A549 (cell line): ENCODE results near the gene GLRA3. TPM values are rescaled to one million over a fixed set of nuclear protein-coding genes. Genes with fewer than 3 reads are reported as not detected.

Experiments used
- ATAC-seq, 2 experiments: fragments of 200-7000 bp in 1 of 2; fragments of >200 bp in 1 of 2; cut with Nextera tagmentation in 1 of 2; cut with Tn5 transposase in 1 of 2; 3 replicates each; pipeline versions ENCODE4 v1.8.0 to v1.9.1; 2018 to 2020; ENCODE audit warnings: mild to moderate bottlenecking in 1 of 2, moderate library complexity in 1 of 2
- CTCF ChIA-PET: fragments of 300-600 bp; sonication (Branson Sonifier 250); formaldehyde crosslinking; extraction: SDS; loops from one replicate; lab custom pipeline; 2021; ENCODE audit warnings: antibody characterized with exemption, inconsistent platforms; lab: Yijun Ruan, JAX
- POLR2A ChIA-PET: fragments of 350-600 bp; formaldehyde crosslinking; extraction: SDS; loops from one replicate; lab custom pipeline; 2021; ENCODE audit warnings: antibody characterized with exemption, inconsistent platforms; lab: Yijun Ruan, JAX
- DNase-seq, 2 experiments: peaks; one replicate each; pipeline versions ENCODE4 v3.0.0 to v3.0.0-alpha.2; 2011 to 2016; ENCODE audit warnings: low read depth in 1 of 2, low spot score in 1 of 2
- FAIRE-seq: peaks from 2 replicates; lab custom pipeline; 2011; peaks lifted over from hg19 to GRCh38; lab: Jason Lieb, UNC
- H3K27ac ChIP-seq, 2 experiments: fragments of >200 bp; sonication (Bioruptor Twin); formaldehyde crosslinking; 3 replicates each; pipeline ENCODE4 v1.5.1; 2016 to 2017
- H3K4me1 ChIP-seq: fragments of >200 bp; sonication (Bioruptor Twin); formaldehyde crosslinking; 3 replicates; pipeline ENCODE4 v1.6.1; 2016
- H3K4me2 ChIP-seq: fragments of >200 bp; sonication (Bioruptor Twin); formaldehyde crosslinking; 3 replicates; pipeline ENCODE4 v1.6.1; 2016
- H3K4me3 ChIP-seq: fragments of >200 bp; sonication (Bioruptor Twin); formaldehyde crosslinking; 3 replicates; pipeline ENCODE4 v1.5.1; 2016
- H3K9me3 ChIP-seq: fragments of >200 bp; sonication (Bioruptor Twin); formaldehyde crosslinking; 3 replicates; pipeline ENCODE4 v1.6.1; 2016
- BHLHE40 ChIP-seq: IDR thresholded peaks from 2 replicates; pipeline ENCODE4 v1.6.1; 2012; ENCODE audit warnings: low read depth, low read length, inconsistent platforms
- CBX8 ChIP-seq: fragments of 200-600 bp; sonication (generic); IDR thresholded peaks from 2 replicates; pipeline ENCODE4 v1.6.1; 2016
- CEBPB ChIP-seq, 2 experiments: fragments of >200 bp in 1 of 2; sonication (Bioruptor Twin) in 1 of 2; formaldehyde crosslinking in 1 of 2; IDR thresholded peaks; 2 replicates each; pipeline ENCODE4 v1.6.1; 2012 to 2016
- CHD2 ChIP-seq: fragments of 150-350 bp; IDR thresholded peaks from 2 replicates; pipeline ENCODE4 v1.6.1; 2014; ENCODE audit warnings: low read length; ENCODE audit not compliant: partially characterized antibody
- CHD4 ChIP-seq: fragments of 200-600 bp; sonication (generic); IDR thresholded peaks from 2 replicates; pipeline ENCODE4 v1.6.1; 2016; ENCODE audit warnings: antibody characterized with exemption, mild to moderate bottlenecking, borderline replicate concordance
- CTCF ChIP-seq: fragments of >200 bp; sonication (Bioruptor Twin); formaldehyde crosslinking; IDR thresholded peaks from 3 replicates; pipeline ENCODE4 v1.5.1; 2016
- FOSB ChIP-seq: fragments of 250-450 bp; sonication (Bioruptor Pico); IDR thresholded peaks from 2 replicates; pipeline ENCODE4 v1.5.0; 2020; ENCODE audit warnings: mild to moderate bottlenecking, moderate library complexity
- FOXS1 ChIP-seq: fragments of 250-450 bp; sonication (Bioruptor Pico); IDR thresholded peaks from 2 replicates; pipeline ENCODE4 v1.5.0; 2020; ENCODE audit warnings: mild to moderate bottlenecking, moderate library complexity
- HES2 ChIP-seq: fragments of >200 bp; sonication (Bioruptor Twin); formaldehyde crosslinking; IDR thresholded peaks from 2 replicates; pipeline ENCODE4 v1.6.1; 2016
- HOXA7 ChIP-seq: fragments of 250-450 bp; sonication (Bioruptor Pico); IDR thresholded peaks from 2 replicates; pipeline ENCODE4 v1.5.0; 2020; ENCODE audit warnings: mild to moderate bottlenecking, moderate library complexity
- KDM5A ChIP-seq: fragments of 200-600 bp; sonication (generic); IDR thresholded peaks from 2 replicates; pipeline ENCODE4 v1.6.1; 2016; ENCODE audit warnings: antibody characterized with exemption, mild to moderate bottlenecking
- MAFK ChIP-seq: fragments of 450-650 bp; IDR thresholded peaks from 2 replicates; pipeline ENCODE4 v1.6.1; 2014; ENCODE audit not compliant: partially characterized antibody
- MAX ChIP-seq: IDR thresholded peaks from 2 replicates; pipeline ENCODE4 v1.6.1; 2012
- MAZ ChIP-seq: fragments of 150-350 bp; IDR thresholded peaks from 2 replicates; pipeline ENCODE4 v1.6.1; 2014; ENCODE audit warnings: antibody characterized with exemption, low read depth, low read length, borderline replicate concordance
- NR3C1 ChIP-seq: fragments of >200 bp; sonication (Bioruptor Twin); formaldehyde crosslinking; IDR thresholded peaks from 3 replicates; pipeline ENCODE4 v1.6.1; 2017
- PHF8 ChIP-seq: fragments of 200-600 bp; sonication (generic); IDR thresholded peaks from 2 replicates; pipeline ENCODE4 v1.6.1; 2016; ENCODE audit warnings: low read depth, mild to moderate bottlenecking, antibody characterized with exemption, moderate library complexity, borderline replicate concordance
- RARB ChIP-seq: fragments of 250-450 bp; sonication (Bioruptor Pico); IDR thresholded peaks from 2 replicates; pipeline ENCODE4 v1.8.0; 2021; ENCODE audit warnings: mild to moderate bottlenecking, moderate library complexity
- RCOR1 ChIP-seq: fragments of 150-350 bp; IDR thresholded peaks from 2 replicates; pipeline ENCODE4 v1.6.1; 2014; ENCODE audit warnings: antibody characterized with exemption, low read length, low read depth
- TFCP2L1 ChIP-seq: fragments of 250-450 bp; sonication (Bioruptor Pico); IDR thresholded peaks from 2 replicates; pipeline ENCODE4 v1.5.0; 2021; ENCODE audit warnings: mild to moderate bottlenecking
- TP53 ChIP-seq: fragments of 250-450 bp; sonication (Bioruptor Pico); IDR thresholded peaks from 2 replicates; pipeline ENCODE4 v1.5.0; 2021; ENCODE audit warnings: mild to moderate bottlenecking, moderate library complexity
- ZSCAN20 ChIP-seq: fragments of 250-450 bp; sonication (Bioruptor Pico); IDR thresholded peaks from 2 replicates; pipeline ENCODE4 v1.8.0; 2022; ENCODE audit warnings: mild to moderate bottlenecking, moderate library complexity
- WGBS: methylation state at CpG from one replicate; pipeline ENCODE4 v1.1.6; 2017; ENCODE audit errors: missing lambda C conversion rate; 5-methylcytosine and 5-hydroxymethylcytosine counted together
- polyA plus RNA-seq, 4 experiments: library from polyadenylated mRNA; depleted of rRNA in 3 of 4; stranded (reverse); fragments of >200 nt; fragmentation: RNase III in 1 of 4; extraction: RNeasy Plus Mini Kit Qiagen cat#74134 plus additional on column Dnase treatment in 1 of 4; gene quantifications; 2 replicates in 3 of 4; 3 replicates in 1 of 4; pipeline ENCODE4 v1.2.3, GENCODE V29; 2011 to 2017
- TF ChIP-seq, protein P1 (sequence below): fragments of 250-450 bp; sonication (Bioruptor Pico); IDR thresholded peaks from 2 replicates; pipeline ENCODE4 v1.5.0; 2020; ENCODE audit warnings: low read depth, mild to moderate bottlenecking, moderate library complexity
- TF ChIP-seq, protein P2 (sequence below): fragments of 150-350 bp; IDR thresholded peaks from 2 replicates; pipeline ENCODE4 v1.6.1; 2014; ENCODE audit warnings: low read depth, mild to moderate bottlenecking, low read length
- TF ChIP-seq, protein P3 (sequence below): fragments of >200 bp; sonication (Bioruptor Twin); formaldehyde crosslinking; IDR thresholded peaks from 3 replicates; pipeline ENCODE4 v1.6.1; 2016
- TF ChIP-seq, protein P4 (sequence below): fragments of 450-650 bp; IDR thresholded peaks from 2 replicates; pipeline ENCODE4 v1.6.1; 2014; ENCODE audit warnings: antibody characterized with exemption
- TF ChIP-seq, protein P5 (sequence below): IDR thresholded peaks from 2 replicates; pipeline ENCODE4 v1.6.1; 2012

Gene GLRA3
- polyA plus RNA-seq, 2 of the 4 experiments (the other 2 are of a cell fraction): 0.01 to 0.04 TPM

DNA sequence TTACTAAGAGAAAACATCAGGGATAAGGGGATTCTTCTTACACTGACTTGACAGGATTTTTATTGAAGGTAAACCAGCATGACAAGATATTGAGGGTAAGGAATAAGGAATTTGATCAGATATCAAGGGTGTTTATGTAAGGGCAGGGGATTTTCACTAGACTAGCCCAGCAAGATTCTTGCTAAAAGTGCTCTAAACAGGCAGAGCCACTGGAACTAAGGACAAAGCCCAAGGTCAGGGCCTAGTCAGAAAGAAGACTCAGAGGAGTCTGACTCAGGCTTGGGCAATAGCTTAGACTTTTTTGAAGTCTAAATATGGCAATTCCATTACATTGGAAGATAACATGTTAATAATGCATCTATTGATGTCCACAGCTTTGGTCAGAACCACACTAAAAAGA lies 6.5 kb upstream of the GLRA3 start (continued):
- TF ChIP-seq CTCF (no peak), MAZ (no peak), HES2 (no peak), FOXS1 (CRISPR knock-in tag) (no peak)
- TF ChIP-seq, protein P1, sequence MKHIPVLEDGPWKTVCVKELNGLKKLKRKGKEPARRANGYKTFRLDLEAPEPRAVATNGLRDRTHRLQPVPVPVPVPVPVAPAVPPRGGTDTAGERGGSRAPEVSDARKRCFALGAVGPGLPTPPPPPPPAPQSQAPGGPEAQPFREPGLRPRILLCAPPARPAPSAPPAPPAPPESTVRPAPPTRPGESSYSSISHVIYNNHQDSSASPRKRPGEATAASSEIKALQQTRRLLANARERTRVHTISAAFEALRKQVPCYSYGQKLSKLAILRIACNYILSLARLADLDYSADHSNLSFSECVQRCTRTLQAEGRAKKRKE (CRISPR knock-in tag): no peak
- TF ChIP-seq, all 56 proteins: peak for 0

- 65% methylated on average over 2 of the region's 2 CpGs for WGBS
- no peak for FAIRE-seq
- no peak for DNase-seq
- no peak overlapping the region for H3K27ac ChIP-seq
- ChIA-PET POLR2A (no interaction called here), CTCF (no interaction called here)
- ATAC-seq: no peak
- no peak overlapping the region for H3K4me3 ChIP-seq
- no peak overlapping the region for H3K4me2 ChIP-seq
- no peak for TF ChIP-seq CHD2
- TF ChIP-seq, protein P2, sequence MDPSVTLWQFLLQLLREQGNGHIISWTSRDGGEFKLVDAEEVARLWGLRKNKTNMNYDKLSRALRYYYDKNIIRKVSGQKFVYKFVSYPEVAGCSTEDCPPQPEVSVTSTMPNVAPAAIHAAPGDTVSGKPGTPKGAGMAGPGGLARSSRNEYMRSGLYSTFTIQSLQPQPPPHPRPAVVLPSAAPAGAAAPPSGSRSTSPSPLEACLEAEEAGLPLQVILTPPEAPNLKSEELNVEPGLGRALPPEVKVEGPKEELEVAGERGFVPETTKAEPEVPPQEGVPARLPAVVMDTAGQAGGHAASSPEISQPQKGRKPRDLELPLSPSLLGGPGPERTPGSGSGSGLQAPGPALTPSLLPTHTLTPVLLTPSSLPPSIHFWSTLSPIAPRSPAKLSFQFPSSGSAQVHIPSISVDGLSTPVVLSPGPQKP: no peak
- TF ChIP-seq, protein P3, sequence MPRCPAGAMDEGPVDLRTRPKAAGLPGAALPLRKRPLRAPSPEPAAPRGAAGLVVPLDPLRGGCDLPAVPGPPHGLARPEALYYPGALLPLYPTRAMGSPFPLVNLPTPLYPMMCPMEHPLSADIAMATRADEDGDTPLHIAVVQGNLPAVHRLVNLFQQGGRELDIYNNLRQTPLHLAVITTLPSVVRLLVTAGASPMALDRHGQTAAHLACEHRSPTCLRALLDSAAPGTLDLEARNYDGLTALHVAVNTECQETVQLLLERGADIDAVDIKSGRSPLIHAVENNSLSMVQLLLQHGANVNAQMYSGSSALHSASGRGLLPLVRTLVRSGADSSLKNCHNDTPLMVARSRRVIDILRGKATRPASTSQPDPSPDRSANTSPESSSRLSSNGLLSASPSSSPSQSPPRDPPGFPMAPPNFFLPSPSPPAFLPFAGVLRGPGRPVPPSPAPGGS: no peak
- no peak for TF ChIP-seq BHLHE40
- TF ChIP-seq CBX8: no peak
- TF ChIP-seq MAX: no peak
- no peak for TF ChIP-seq CHD4
- no peak for TF ChIP-seq KDM5A
- no peaks in the 10 kb centered on the region for H3K4me1 ChIP-seq
- H3K9me3 ChIP-seq: no peaks in the 10 kb centered on the region
Measured at GRCh38 chr4:174834477-174834876, 5.4 kb upstream of the GLRA3 start.

DNA sequence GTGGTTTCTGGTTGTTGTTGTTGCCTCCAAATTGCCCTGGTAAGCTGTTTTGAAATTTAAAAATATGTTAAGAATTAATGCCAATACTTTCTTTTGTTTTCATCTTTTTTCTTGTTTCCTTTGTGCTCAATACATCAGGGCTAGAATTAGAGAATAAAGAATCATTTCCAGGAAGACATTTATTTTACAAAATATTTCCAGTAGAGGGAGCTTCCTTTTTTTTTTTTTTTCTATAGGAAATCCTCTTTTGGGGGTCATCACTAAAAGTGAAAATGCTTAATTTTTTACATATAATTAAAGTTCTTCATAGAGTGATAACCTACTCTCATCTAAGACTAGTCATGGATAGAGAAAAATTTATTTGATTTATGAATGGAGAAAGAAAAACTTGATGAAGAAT lies 2.4 kb downstream of the GLRA3 start:
- ChIA-PET POLR2A (no interaction called here), CTCF (interaction anchor here (0.6 to 1.2 kb wide), 3 partner anchors 12 to 1131 kb away, joined by 3 to 4 read pairs (median 3); no protein-coding TSS in a partner anchor)
- no peaks in the 10 kb centered on the region for H3K4me1 ChIP-seq
- TF ChIP-seq CHD4 (no peak), TP53 (CRISPR knock-in tag) (no peak), RARB (CRISPR knock-in tag) (no peak), FOSB (CRISPR knock-in tag) (no peak), CEBPB (IDR thresholded peaks at IDR 0.05) (no peak), ZSCAN20 (CRISPR knock-in tag) (no peak), CHD2 (no peak), RCOR1 (no peak), TFCP2L1 (no peak), BHLHE40 (no peak), MAX (no peak), MAFK (no peak), HOXA7 (no peak), NR3C1 (no peak), PHF8 (no peak)
- TF ChIP-seq, protein P4, sequence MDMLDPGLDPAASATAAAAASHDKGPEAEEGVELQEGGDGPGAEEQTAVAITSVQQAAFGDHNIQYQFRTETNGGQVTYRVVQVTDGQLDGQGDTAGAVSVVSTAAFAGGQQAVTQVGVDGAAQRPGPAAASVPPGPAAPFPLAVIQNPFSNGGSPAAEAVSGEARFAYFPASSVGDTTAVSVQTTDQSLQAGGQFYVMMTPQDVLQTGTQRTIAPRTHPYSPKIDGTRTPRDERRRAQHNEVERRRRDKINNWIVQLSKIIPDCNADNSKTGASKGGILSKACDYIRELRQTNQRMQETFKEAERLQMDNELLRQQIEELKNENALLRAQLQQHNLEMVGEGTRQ: no peak
- TF ChIP-seq, protein P5, sequence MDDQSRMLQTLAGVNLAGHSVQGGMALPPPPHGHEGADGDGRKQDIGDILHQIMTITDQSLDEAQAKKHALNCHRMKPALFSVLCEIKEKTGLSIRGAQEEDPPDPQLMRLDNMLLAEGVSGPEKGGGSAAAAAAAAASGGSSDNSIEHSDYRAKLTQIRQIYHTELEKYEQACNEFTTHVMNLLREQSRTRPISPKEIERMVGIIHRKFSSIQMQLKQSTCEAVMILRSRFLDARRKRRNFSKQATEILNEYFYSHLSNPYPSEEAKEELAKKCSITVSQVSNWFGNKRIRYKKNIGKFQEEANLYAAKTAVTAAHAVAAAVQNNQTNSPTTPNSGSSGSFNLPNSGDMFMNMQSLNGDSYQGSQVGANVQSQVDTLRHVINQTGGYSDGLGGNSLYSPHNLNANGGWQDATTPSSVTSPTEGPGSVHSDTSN: no peak
- TF ChIP-seq, protein P1 (CRISPR knock-in tag): no peak
- H3K4me3 ChIP-seq: no peak overlapping the region
- no peak for DNase-seq
- no peak for ATAC-seq
- no peak for FAIRE-seq
- H3K27ac ChIP-seq: no peak overlapping the region
- H3K4me2 ChIP-seq: no peak overlapping the region
- H3K9me3 ChIP-seq: no peaks in the 10 kb centered on the region
